WERI-Rb-1 (cell line): ENCODE results near the gene TRPC4.

ENCODE experiments used
- DNase-seq: peaks from one replicate; pipeline ENCODE4 v3.0.0-alpha.2; 2020
- H3K27ac ChIP-seq: fragments of 250-450 bp; sonication (Bioruptor Pico); 2 replicates; pipeline ENCODE4 v1.5.1; 2020; ENCODE audit warnings: mild to moderate bottlenecking, moderate library complexity
- H3K27me3 ChIP-seq: fragments of 250-450 bp; sonication (Bioruptor Pico); 2 replicates; pipeline ENCODE4 v1.5.1; 2021; ENCODE audit warnings: mild to moderate bottlenecking, low read depth, moderate library complexity; ENCODE audit not compliant: insufficient read depth, severe bottlenecking
- H3K36me3 ChIP-seq: fragments of 250-450 bp; sonication (Bioruptor Pico); 2 replicates; pipeline ENCODE4 v1.5.1; 2020; ENCODE audit warnings: mild to moderate bottlenecking, moderate library complexity
- H3K4me3 ChIP-seq: 2 replicates; pipeline ENCODE4 v1.5.1; 2011; ENCODE audit warnings: low read depth, mild to moderate bottlenecking, control low read depth, low read length
- H3K9me3 ChIP-seq: fragments of 250-450 bp; sonication (Bioruptor Pico); 2 replicates; pipeline ENCODE4 v1.5.1; 2021; ENCODE audit warnings: mild to moderate bottlenecking, moderate library complexity; ENCODE audit not compliant: severe bottlenecking
- TF ChIP-seq, protein P1 (sequence below): IDR thresholded peaks from 2 replicates; pipeline ENCODE4 v1.5.1; 2011; ENCODE audit warnings: low read depth, mild to moderate bottlenecking, control low read depth, inconsistent platforms, low read length

TRPC4 gene

DNA sequence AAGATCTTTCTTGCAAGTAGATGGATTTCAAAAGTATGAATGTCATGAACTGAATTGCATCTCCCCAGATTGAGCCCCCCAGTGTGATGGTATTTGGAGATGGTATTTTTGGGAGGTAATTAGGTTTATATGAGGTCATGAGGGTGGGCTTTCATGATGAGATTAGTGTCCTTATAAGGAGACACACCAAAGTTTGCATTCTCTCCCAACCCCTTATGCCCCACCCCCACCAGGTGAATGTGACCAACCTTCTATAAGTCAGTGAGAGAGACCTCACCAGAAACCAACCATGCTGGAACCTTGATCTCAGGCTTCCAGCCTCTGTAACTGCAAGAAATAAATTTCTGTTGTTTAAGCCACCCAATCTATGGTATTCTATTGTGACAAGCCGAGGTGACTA lies 199.7 kb downstream of the TRPC4 start:
- Histone ChIP-seq H3K9me3 (no peaks in the 10 kb centered on the region), H3K4me3 (no peak overlapping the region), H3K36me3 (no peaks in the 10 kb centered on the region), H3K27ac (no peak overlapping the region), H3K27me3 (no peaks in the 10 kb centered on the region)
- no peak for DNase-seq
- TF ChIP-seq, protein P1, sequence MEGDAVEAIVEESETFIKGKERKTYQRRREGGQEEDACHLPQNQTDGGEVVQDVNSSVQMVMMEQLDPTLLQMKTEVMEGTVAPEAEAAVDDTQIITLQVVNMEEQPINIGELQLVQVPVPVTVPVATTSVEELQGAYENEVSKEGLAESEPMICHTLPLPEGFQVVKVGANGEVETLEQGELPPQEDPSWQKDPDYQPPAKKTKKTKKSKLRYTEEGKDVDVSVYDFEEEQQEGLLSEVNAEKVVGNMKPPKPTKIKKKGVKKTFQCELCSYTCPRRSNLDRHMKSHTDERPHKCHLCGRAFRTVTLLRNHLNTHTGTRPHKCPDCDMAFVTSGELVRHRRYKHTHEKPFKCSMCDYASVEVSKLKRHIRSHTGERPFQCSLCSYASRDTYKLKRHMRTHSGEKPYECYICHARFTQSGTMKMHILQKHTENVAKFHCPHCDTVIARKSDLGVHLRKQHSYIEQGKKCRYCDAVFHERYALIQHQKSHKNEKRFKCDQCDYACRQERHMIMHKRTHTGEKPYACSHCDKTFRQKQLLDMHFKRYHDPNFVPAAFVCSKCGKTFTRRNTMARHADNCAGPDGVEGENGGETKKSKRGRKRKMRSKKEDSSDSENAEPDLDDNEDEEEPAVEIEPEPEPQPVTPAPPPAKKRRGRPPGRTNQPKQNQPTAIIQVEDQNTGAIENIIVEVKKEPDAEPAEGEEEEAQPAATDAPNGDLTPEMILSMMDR: no peak

DNA sequence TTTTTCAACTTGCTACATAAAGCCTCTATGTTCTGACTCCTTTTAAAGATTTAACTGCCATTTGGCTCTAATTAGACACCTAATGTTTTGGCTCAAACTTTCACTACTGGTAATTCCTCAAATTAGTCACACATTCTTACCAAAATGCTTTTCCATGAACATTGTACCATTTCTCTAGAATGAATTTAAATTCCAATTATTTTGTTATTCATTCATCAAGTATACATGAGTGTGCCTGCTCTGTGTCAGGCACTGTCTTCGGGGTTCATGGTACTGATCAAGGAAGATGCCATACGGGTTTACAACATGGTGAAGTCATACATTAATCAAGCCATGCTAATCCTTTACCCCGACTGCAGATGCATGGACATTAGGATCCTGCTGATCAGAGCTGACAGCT lies 201.9 kb downstream of the TRPC4 start:
- peak; percentile 28 for DNase-seq
- no peaks in the 10 kb centered on the region for H3K9me3 ChIP-seq
- H3K4me3 ChIP-seq: no peak overlapping the region
- no peak overlapping the region for H3K27ac ChIP-seq
- TF ChIP-seq, protein P1: no peak
- no peaks in the 10 kb centered on the region for H3K36me3 ChIP-seq
- H3K27me3 ChIP-seq: no peaks in the 10 kb centered on the region

DNA sequence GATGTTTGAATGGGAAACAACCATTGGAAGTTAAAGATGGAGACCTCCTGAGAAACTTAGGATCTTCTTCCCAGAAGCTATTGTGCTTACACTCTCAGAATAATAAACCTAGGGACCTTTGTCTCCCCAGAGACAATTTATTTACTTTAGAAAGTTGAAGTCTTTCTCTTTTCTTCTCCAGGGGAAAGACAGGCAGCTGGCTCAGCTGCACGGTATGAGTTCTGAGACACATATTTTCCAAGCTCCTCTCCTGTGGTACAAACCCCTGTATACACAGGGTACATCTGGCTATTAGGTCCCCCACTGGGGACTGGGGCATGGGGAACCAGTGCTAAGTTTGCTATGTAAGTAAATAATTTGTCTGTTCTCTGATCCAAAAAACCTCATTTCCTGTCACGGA lies 203.5 kb downstream of the TRPC4 start:
- no peak for DNase-seq

DNA sequence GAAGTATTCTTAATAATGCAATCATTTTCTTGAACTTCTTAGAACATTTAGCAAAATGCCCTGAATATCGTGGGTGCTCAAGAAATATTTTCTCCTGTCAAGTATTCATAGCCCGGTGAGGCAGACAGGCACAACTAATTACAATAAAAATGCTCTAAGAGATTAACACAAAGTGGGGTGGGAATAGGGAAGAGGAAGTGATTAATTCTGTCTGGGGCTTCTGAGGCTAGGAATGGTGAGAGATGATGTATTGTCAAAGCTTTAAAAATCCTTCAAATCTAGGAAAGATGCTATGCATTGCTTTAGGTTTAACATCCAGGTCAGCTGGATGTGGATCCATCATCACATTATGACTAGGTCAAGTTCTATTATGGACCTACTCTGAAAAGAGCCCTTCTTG lies 204.2 kb downstream of the TRPC4 start:
- DNase-seq: no peak
- Histone ChIP-seq H3K4me3 (no peak overlapping the region), H3K36me3 (no peaks in the 10 kb centered on the region), H3K9me3 (no peaks in the 10 kb centered on the region), H3K27ac (no peak overlapping the region), H3K27me3 (no peaks in the 10 kb centered on the region)
- TF ChIP-seq, protein P1: no peak

More for the DNA sequence above, 203.5 kb downstream of the TRPC4 start:
- Histone ChIP-seq H3K4me3 (no peak overlapping the region), H3K36me3 (no peaks in the 10 kb centered on the region), H3K9me3 (no peaks in the 10 kb centered on the region), H3K27ac (no peak overlapping the region), H3K27me3 (no peaks in the 10 kb centered on the region)
- TF ChIP-seq, protein P1: no peak

DNA sequence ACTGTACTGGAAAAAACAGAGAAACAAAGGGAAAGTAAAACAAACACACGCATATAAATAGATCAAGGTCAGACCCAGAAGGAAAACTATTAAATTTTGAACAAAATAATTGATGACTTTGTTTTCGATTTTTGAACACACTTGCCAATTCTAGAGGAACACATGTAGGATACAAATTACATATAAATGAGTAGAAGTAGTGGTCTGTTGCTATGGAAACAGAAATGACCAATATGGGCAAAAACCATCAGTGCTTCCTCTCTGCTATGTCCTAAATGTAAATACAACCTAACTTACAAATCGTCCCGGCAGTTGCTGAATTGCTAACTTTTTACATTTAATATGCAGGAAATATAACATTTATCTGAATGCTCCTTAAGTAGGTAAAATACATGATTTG lies 205.8 kb downstream of the TRPC4 start:
- TF ChIP-seq, protein P1: no peak
- Histone ChIP-seq H3K27me3 (no peaks in the 10 kb centered on the region), H3K4me3 (no peak overlapping the region), H3K27ac (no peak overlapping the region), H3K9me3 (no peaks in the 10 kb centered on the region), H3K36me3 (no peaks in the 10 kb centered on the region)
- no peak for DNase-seq

DNA sequence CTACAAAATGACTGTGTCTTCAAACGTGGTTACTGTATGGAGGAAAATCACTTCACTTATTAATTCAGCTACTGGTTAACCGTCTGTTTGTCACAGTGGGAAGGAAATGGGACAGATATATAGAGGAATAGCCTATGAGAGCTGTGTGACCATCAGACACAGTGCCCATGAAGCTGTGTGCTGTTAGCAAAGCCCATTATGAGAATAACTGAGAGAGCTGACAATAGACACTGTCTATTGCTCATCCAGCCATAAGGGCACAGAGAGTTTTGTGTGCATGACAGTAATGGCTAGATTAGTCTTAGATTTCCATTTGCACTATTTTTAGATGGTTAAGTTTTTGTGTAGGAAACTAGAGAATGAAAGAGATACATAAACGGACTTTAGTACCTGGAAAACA lies 206.9 kb downstream of the TRPC4 start:
- no peaks in the 10 kb centered on the region for H3K27me3 ChIP-seq
- H3K27ac ChIP-seq: no peak overlapping the region
- H3K4me3 ChIP-seq: no peak overlapping the region
- TF ChIP-seq, protein P1: no peak
- H3K36me3 ChIP-seq: no peaks in the 10 kb centered on the region
- DNase-seq: no peak
- no peaks in the 10 kb centered on the region for H3K9me3 ChIP-seq
